Stimulated activated CD4-positive, alpha-beta T cell treated with anti-CD3 and anti-CD28 coated beads, Interleukin-1b, Interleukin-23, amount 100 ng/mL, for 4 hours (primary cell): Measurements from ENCODE around the gene B3GNT2.

ENCODE experiments used
- DNase-seq, 2 donors: peaks; one replicate each; pipeline ENCODE4 v3.0.0-alpha.2; 2020; ENCODE audit warnings: low read depth in 2 of 2

Gene B3GNT2

DNA sequence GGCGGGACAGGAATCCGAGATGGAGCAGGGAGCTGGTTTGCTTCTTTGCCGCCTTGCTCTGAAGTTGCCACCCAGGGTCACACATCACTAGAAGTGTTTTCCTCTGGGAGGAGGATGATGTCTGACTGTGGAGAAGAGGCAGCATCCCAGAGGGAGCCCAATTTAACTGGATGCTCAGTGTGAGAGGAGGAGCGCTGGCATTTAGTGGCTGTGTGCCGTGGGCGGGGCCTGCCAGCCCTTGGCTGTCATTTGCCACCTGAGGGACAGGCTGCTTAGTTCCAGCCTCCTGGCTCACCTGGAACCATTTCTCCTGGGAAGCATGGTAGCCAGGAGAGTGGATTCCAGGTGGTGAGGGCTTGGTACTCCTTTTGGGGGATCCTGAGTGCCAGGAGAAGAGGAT is 9.6 kb downstream of the B3GNT2 start:
- no peak for DNase-seq

DNA sequence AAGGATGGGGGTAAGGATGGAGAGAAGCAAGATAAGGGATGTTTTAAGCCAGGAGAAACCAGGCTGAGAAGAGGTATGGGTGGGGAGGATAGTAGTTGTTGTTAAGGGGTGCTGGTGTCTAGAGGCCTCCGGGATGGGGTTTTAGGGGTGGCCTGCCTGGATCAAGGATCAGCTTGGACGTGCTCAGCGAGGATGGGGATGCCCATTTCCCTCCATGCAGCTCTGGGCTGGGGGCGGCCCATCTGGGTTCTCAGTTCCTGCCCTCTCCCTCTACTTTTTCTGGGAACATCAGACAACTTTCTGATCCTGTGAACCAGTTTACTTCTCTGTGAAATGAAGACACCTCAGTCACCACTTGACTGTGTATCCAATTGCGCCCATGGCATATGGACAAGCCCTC is 10.1 kb downstream of the B3GNT2 start:
- DNase-seq = no peak

DNA sequence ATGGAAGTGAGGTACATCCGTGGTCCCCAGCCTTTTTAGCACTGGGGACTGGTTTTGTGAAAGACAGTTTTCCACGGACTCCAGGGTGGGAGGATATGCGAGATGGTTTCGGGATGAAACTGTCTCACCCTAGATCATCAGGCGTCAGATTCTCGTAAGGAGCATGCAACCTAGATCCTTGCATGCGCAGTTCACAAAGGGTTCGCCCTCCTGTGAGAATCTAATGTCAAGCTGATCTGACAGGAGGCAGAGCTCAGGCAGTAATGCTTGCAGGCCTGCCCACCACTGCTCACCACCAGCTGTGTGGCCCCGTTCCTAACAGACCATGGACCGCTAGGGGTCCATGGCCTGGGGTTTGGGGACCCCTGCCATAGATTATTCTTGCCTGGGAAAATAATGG is 11.6 kb downstream of the B3GNT2 start:
- DNase-seq = no peak

DNA sequence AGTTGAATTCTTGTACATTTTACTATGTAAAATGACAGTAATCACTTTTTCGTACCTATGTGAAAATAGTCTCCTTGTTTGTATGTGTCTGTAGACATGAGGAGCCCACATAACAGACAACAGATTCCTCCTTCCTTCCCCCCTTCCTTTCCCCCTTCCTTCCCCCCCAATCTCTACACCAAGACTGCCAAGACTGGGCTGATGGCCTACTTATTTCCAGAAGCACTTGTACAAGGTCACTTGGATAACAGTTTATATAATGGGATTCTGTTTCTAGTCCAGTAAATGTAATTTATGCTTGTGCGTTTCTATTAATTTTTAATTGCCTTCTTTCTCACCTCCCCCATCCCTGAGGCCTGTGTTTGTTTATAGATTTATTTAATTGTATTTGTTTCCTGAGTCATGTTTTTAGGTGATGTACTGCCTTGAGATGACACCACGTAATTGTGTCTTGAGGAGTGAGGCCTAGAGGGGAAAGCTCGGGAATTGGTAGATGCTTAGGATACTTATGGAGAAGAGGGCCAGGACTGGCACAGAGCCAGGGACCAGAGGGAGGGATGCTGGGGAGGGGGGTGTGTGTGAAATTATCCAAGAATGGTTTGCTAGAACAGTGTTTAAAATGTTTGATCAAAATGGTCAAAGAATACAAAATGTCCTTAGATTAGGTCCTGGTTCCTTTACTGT is 12.3 kb downstream of the B3GNT2 start:
- no peak for DNase-seq

DNA sequence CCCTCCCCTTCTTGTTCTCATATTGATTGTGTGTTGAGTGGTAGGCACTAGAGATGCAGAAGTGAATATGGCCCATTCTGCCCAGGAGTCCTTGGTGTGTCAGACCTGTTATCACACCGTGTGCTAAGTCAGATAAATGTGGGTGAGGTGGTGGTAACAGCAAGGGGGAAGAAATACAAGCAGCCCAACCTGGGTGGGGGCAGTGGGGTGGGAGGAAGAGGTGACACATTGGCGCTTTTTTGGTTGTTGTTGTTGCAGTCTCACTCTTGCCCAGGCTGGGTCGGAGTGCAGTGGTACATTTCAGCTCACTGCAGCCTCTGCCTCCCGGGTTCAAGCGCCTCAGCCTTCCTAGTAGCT is 12.8 kb downstream of the B3GNT2 start:
- DNase-seq = no peak

DNA sequence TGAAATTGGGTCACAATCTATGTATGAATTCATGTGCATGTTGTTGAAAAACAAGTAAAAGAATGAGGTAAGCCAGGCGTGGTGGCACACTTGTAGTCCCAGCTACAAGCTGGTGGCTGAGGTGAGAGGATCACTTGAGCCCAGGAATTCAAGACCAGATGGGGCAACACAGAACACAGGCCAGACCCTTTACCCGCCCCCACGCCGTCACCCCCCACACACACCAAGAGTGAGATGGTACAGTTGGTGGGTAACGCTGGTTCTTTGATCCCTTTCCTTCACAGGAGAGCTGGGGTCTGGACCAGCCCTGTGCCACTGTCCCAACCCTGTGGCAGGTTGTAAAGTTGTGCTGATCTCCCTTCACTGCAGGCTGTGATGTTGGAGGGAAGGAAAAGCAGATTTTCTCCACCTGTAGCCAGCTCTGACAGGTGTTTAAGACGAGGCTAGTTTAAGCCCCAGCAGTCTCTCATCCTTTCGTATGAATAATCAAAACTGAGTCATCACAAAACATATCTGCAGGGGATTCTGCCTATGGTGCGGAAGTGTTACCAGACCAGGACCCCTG is 13.6 kb downstream of the B3GNT2 start:
- no peak for DNase-seq

DNA sequence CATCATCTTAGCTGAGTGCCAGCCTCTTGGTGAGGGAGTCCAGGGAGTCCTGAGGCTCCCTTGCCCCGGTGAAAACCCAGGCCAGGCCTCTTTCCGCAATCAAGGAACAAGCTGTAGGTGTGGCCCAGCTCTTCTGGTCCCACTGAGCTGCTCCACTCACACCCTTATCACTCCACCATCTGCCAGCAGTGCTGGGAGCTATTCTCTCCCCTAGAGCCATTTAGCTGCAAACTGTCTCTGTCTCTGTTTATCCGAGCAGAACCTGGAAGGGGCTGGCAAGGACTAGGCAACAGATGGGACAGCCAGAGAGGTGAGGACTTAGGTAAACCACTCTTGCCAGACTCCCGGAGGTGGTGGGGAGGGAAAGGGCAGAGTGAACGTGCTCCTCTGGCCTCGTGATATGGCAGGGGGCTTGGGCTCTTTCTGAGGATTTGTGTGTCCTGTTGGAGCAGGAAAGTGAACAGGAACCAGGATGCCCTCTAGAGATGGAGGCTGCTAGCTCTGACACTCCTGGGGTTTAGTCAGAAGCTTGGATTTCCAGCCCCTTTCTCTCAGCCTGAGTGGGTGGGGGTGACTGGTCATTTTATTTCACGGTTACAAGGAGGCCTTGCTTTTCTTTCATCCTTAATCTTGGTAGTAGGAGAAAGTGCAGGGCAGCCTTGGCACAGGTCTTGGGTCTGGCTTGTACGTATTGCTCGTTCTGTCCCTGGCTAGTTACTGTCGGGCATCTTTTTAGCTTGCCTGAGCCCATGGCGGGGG is 19.6 kb downstream of the B3GNT2 start:
- no peak for DNase-seq

DNA sequence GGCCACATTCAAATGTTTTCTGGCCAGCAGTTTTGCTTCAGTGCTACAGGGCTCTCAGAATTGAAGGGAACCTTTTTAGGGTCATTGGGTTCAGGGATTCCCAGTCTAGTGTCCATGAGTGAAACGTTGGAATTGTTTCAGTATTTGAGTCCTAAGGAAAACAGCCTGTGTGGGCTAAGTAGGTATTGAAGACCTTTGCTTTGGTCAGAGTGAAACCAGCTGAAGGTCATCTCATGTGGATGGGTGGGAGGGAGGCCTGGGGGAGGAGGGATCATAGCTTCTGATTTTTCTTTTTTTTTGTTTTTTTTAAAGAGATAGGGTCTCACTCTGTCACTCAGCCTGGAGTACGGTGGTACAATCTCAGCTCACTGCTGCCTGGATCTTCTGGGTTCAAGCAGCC is 20.2 kb downstream of the B3GNT2 start:
- DNase-seq = no peak

DNA sequence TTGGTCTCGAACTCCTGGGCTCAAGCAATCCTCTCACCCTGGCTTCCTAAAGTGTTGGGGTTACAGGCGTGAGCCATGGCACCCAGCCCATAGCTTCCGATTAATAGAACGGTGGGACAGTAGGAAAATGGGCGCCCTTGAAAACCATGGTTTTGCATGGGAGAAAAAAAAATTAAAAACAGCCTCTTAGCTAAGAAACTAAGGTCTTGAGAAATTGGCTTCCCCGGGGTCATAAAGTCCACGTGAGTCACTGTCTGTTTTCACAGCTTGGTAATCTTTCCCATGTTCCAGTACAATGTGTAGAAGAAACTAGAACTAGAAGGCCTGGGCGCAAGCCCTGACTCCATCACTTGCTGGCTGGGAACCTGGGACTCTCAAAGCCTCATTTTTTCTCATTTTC is 20.7 kb downstream of the B3GNT2 start:
- DNase-seq = no peak

DNA sequence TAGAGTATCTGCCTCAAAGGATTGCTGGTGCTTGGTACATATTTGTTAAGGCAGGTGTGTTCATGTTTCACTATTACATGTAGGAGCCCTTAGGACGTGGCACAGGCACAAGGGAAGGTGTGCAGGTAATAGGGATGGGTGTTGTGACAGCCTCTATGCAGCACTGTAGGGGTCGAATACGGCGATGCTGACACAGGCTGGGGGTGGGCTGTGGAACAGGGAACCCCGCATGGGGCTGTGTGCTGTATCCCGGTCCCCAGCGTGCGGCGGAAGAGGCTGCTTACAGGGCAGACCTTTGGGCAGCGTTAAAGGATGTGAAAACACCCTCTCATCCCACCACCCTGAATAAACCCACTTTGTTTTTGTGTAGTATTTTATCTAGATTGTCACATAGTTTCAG is 21.5 kb downstream of the B3GNT2 start:
- DNase-seq = no peak

DNA sequence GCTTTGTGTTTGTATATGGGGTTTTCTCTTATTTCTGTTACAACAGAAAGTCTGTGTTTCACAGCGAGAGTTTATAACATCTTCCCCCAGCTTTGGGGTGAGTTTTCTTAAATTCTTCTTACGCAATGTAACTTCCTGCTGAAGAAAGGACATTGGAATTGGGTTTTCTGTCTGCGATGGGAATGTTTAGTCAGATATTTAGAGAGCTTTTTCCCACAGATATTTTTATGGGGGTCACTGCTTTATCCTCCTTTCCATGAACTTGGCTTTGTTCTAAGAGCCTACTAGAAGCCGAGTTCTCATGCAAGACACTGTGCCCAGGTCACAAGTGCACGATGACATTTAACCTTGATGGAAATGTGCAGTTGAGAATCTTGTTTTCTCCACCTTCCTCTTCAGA is 22.1 kb downstream of the B3GNT2 start:
- no peak for DNase-seq

DNA sequence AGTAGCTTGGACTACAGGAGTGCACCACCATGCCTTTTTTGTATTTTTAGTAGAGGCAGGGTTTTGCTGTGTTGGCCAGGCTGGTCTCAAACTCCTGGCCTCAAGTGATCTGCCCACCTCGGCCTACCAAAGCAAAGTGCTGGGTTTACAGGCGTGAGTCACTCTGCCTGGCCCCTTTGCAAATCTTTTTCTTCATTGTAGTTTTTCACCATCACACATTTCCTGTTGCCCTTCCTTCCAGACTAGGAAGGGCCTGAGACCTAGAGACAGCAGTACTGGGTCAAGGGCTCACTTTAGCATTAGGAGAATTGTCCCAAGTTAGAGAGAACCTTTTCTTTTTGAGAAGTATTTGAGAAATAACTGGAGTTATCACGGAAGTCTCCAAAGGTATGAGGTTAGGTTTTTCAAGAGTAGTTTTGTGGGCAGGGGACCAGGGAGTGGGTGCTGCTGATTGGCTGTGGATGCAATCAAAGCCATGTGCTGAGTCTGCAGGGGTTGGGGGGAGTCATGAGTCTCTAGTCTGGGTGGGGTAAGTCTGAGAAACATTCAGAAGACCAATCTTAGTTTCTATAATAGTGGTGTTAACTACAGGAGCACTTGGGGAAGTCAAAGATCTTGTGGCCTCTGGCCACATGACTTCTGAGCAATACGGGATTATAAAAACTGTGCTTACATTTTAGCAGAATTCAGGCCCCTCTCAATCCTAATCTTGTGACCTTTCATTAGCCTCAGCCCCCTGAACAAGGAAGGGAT is 23.7 kb downstream of the B3GNT2 start:
- DNase-seq = no peak

DNA sequence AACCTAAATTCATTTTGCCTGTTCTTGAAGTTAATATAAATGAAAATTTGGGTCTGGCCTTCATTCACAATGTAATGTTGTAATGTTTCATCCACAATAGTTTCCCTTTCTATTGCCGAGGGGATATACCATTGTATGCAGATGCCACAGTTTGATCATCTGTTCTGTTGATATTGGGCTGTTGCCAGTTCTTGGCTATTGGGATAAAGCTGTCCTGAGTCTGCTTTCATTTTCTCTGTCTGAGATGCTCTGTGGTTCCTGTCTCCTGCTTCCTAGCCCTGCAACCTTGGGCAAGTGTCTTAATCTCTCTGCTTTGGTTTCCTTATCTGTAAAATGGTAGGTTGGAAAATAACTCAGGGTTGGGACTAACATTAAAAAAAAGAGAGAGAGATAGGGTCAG is 25.2 kb downstream of the B3GNT2 start:
- DNase-seq = no peak

DNA sequence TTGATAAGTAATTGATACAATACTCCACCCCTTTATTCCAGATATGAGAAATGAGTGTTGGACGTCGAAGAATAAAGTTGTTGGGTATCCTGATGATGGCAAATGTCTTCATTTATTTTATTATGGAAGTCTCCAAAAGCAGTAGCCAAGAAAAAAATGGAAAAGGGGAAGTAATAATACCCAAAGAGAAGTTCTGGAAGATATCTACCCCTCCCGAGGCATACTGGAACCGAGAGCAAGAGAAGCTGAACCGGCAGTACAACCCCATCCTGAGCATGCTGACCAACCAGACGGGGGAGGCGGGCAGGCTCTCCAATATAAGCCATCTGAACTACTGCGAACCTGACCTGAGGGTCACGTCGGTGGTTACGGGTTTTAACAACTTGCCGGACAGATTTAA is 26.3 kb downstream of the B3GNT2 start:
- no peak for DNase-seq

DNA sequence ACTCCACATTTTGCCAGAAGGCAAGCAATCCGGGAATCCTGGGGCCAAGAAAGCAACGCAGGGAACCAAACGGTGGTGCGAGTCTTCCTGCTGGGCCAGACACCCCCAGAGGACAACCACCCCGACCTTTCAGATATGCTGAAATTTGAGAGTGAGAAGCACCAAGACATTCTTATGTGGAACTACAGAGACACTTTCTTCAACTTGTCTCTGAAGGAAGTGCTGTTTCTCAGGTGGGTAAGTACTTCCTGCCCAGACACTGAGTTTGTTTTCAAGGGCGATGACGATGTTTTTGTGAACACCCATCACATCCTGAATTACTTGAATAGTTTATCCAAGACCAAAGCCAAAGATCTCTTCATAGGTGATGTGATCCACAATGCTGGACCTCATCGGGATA is 26.8 kb downstream of the B3GNT2 start:
- DNase-seq = no peak

DNA sequence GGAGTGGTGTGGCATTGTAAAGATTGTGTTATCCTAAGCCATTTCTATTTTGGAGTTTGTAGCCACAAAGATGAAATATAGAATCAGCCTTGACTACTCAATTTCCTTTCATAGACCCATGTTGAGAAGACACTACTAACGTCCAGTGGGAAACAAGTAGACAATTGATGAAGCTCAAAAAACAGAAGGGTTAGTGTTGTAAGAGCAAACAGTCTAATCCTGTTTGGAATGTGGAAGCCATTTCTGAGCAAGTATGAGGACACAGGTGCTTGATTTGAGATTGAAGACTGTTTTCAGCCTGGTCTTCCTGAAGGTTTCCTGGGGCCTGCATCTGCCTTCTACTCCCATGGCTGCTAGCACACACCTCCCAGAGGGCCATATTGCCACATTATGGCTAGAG is 29.1 kb downstream of the B3GNT2 start:
- DNase-seq = no peak

DNA sequence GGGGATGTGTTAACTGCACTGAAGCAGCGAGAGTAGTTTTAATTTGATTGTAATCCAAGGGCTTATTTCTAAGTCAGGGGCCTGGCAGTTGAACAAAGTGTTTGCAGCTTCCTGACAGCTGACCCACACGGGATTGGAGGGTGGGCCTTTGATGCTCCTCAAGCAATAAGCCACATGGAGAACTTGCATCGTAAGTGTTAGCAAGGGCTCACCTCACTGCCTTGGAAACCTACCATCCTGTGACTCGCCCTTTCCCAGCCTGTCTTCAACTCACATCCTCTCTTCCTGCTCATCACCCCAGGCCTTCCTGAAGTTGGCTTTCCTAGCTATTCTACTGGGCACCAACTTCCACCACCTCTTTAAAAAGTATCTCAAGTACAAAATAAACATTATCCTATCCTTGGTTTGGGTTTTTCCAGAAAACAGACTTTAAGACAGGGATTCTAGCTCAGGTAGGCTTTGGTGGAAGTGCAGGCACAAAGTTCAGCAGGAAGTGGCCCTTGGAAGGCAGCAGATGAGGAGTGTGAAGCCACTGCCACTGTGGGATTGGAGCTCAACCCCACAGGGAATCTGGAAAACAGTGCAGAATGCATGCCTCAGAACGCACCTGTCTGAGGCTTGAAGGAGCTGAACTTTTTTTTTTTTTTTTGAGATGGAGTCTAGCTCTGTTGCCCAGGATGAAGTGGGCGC is 31.6 kb downstream of the B3GNT2 start:
- DNase-seq = no peak

DNA sequence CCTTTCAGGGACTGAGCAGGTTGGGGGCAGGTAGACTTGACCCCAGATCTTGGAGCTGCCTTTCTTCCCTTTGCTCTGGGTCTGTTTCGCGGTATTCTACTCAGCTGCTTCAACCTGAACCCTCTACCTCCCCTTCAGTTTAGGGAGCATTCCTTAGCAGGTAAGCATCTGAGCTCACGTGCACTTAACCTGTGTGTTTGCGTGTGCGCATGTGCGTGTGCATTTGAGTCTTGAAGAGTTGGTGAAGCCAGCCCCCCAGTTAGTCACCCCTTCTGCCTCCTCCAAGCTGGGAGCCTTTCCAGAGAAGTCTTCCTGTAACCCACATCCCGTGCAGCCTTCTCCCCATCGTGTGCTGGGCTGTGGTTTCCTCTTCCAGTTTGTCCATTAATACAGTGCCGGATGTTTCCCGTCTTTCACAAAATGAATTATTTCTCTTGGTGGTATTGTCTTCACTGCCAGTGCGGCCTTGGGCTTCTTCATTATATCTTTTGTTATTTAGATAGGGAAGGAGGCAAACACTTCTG is 33.2 kb downstream of the B3GNT2 start:
- DNase-seq = no peak

DNA sequence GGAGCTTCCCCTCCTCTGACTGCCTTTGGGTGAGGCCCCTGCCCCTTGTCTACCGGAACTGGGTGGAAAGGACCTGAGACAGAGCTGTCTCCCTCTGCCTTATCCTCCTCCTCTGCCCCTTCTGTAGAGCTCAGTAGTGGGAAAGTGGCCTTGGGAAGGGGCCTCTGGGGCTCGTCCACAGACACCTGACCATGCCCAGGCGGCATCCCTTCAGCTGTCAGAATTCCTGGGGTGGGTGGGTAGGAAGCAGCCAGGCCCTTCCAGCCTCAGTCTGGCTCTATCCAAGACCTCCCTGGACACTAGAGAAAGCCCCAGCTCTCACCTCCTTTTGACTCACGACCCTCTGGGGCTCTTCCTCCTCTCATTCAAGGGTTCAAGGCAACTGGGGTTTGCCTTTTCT is 35.6 kb downstream of the B3GNT2 start:
- no peak for DNase-seq

DNA sequence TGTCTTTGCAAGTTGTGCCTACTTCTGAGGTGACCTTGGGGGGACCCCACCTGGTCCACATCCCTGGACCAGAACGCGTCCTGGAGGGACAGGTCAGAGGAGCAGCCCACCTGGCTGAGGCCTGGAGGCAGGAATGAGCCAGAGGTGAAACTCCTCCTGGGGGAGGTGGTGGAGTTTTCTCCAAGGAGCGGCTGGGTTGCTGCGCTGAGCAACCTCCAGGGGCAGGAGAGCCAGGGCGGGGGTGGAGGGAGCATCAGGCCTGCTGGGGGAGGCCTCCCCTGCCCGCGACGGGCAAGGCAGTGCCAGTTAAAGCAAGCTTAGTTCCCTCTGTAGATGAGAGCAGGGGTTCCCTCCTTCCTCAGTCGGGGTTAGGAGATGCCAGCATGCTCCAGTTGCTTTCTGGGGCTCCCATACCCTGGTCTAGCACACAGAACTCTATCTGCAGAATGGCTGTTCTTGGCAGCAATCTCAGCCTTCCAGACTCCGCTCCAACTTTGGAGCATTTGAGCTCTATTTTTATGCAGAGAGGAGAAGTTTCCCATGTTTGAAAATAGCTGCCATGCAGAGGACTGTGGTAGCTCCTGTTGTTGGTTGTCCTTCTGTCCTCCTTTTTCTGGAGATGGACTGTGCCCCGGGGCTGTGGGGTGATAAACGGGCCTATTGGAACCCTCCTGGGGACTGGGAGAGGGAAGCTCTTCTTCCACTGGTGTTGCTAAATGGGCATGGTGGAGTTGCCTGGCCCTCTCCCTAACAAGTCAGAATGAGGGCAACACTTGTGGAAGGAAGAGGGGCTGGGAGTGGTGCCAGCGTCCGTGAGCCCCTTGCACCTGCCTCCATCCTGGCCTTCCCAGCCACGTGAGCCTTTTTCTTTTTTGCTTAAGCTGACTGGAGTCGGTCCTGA is 39.1 kb downstream of the B3GNT2 start:
- DNase-seq = no peak

DNA sequence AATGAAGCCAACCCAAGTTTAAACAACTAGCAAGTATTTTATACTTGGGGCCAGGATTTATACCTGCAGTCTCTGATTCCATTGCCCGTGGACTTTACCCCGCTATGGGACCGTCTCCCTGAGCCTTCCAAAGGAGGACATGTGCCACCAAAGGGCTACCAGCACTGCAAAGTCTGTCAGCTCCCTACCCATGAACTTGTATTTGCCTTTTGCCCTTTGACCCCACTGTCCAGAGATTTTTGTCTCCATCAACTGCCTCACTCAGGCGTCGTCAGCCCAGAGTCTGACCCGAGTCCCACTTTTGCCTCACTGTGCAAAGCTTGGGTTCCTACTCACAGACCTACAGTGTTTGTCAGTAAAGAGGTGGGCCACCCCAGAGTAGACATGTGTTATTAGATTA is 40.6 kb downstream of the B3GNT2 start:
- no peak for DNase-seq
